ENCODE results near the gene ERG.

Gene ERG

GRCh38 chr21:38413958-38414548 is 84.2 kb downstream of the ERG start:
- H3K4me1 Mint-ChIP-seq (ENCODE audit: low read depth): no peaks in the 10 kb centered on the region
- H3K36me3 Mint-ChIP-seq: no peaks in the 10 kb centered on the region
- H3K27ac Mint-ChIP-seq: no peak overlapping the region
- peaks cover 2% of the 10 kb centered on the region for H3K27me3 Mint-ChIP-seq
- no peaks in the 10 kb centered on the region for H3K9me3 Mint-ChIP-seq (ENCODE audit: low read depth)
- no peak overlapping the region for H3K4me3 Mint-ChIP-seq

- no peaks in the 10 kb centered on the region for H3K4me1 Mint-ChIP-seq (ENCODE audit: low read depth)
- no peak overlapping the region for H3K27ac Mint-ChIP-seq
- H3K9me3 Mint-ChIP-seq (ENCODE audit: low read depth): no peaks in the 10 kb centered on the region
- H3K36me3 Mint-ChIP-seq: no peaks in the 10 kb centered on the region
- peaks cover 2% of the 10 kb centered on the region for H3K27me3 Mint-ChIP-seq
- H3K4me3 Mint-ChIP-seq: no peak overlapping the region
Observed at GRCh38 chr21:38410466-38410865, 87.8 kb downstream of the ERG start.

GRCh38 chr21:38409907-38410306 is 88.4 kb downstream of the ERG start:
- Mint-ChIP-seq H3K9me3 (ENCODE audit: low read depth) (no peaks in the 10 kb centered on the region), H3K27me3 (peaks cover 1% of the 10 kb centered on the region), H3K4me1 (ENCODE audit: low read depth) (no peaks in the 10 kb centered on the region), H3K4me3 (no peak overlapping the region), H3K36me3 (no peaks in the 10 kb centered on the region), H3K27ac (no peak overlapping the region)

GRCh38 chr21:38404177-38404576 is 94.1 kb downstream of the ERG start:
- Mint-ChIP-seq H3K4me3 (no peak overlapping the region), H3K36me3 (no peaks in the 10 kb centered on the region), H3K4me1 (ENCODE audit: low read depth) (no peaks in the 10 kb centered on the region), H3K9me3 (ENCODE audit: low read depth) (no peaks in the 10 kb centered on the region), H3K27ac (no peak overlapping the region), H3K27me3 (no peaks in the 10 kb centered on the region)

GRCh38 chr21:38402795-38403194 is 95.5 kb downstream of the ERG start:
- H3K36me3 Mint-ChIP-seq: no peaks in the 10 kb centered on the region
- H3K4me1 Mint-ChIP-seq (ENCODE audit: low read depth): no peaks in the 10 kb centered on the region
- no peak overlapping the region for H3K27ac Mint-ChIP-seq
- H3K9me3 Mint-ChIP-seq (ENCODE audit: low read depth): no peaks in the 10 kb centered on the region
- H3K4me3 Mint-ChIP-seq: no peak overlapping the region
- H3K27me3 Mint-ChIP-seq: no peaks in the 10 kb centered on the region

GRCh38 chr21:38402291-38402690 is 96.0 kb downstream of the ERG start:
- Mint-ChIP-seq H3K27ac (no peak overlapping the region), H3K9me3 (ENCODE audit: low read depth) (no peaks in the 10 kb centered on the region), H3K27me3 (no peaks in the 10 kb centered on the region), H3K4me3 (no peak overlapping the region), H3K4me1 (ENCODE audit: low read depth) (no peaks in the 10 kb centered on the region), H3K36me3 (no peaks in the 10 kb centered on the region)

GRCh38 chr21:38401191-38401926 is 96.9 kb downstream of the ERG start:
- peaks cover 3% of the 10 kb centered on the region for H3K27me3 Mint-ChIP-seq
- H3K9me3 Mint-ChIP-seq (ENCODE audit: low read depth): no peaks in the 10 kb centered on the region
- no peak overlapping the region for H3K27ac Mint-ChIP-seq
- no peaks in the 10 kb centered on the region for H3K4me1 Mint-ChIP-seq (ENCODE audit: low read depth)
- H3K36me3 Mint-ChIP-seq: no peaks in the 10 kb centered on the region
- no peak overlapping the region for H3K4me3 Mint-ChIP-seq

- peaks cover 3% of the 10 kb centered on the region for H3K27me3 Mint-ChIP-seq
- H3K27ac Mint-ChIP-seq: no peak overlapping the region
- no peaks in the 10 kb centered on the region for H3K4me1 Mint-ChIP-seq (ENCODE audit: low read depth)
- no peaks in the 10 kb centered on the region for H3K36me3 Mint-ChIP-seq
- H3K4me3 Mint-ChIP-seq: no peak overlapping the region
- H3K9me3 Mint-ChIP-seq (ENCODE audit: low read depth): no peaks in the 10 kb centered on the region
Observed at GRCh38 chr21:38400195-38400919, 97.9 kb downstream of the ERG start.

GRCh38 chr21:38399103-38399502 is 99.2 kb downstream of the ERG start:
- H3K27ac Mint-ChIP-seq: no peak overlapping the region
- H3K36me3 Mint-ChIP-seq: no peaks in the 10 kb centered on the region
- peaks cover 8% of the 10 kb centered on the region for H3K27me3 Mint-ChIP-seq
- H3K9me3 Mint-ChIP-seq (ENCODE audit: low read depth): no peaks in the 10 kb centered on the region
- no peaks in the 10 kb centered on the region for H3K4me1 Mint-ChIP-seq (ENCODE audit: low read depth)
- H3K4me3 Mint-ChIP-seq: no peak overlapping the region

GRCh38 chr21:38396325-38396724 is 102.0 kb downstream of the ERG start:
- Mint-ChIP-seq H3K27ac (no peak overlapping the region), H3K4me1 (ENCODE audit: low read depth) (no peaks in the 10 kb centered on the region), H3K4me3 (no peak overlapping the region), H3K27me3 (peaks cover 11% of the 10 kb centered on the region), H3K9me3 (ENCODE audit: low read depth) (no peaks in the 10 kb centered on the region), H3K36me3 (no peaks in the 10 kb centered on the region)

GRCh38 chr21:38395581-38395980 is 102.7 kb downstream of the ERG start:
- H3K4me1 Mint-ChIP-seq (ENCODE audit: low read depth): no peaks in the 10 kb centered on the region
- H3K36me3 Mint-ChIP-seq: no peaks in the 10 kb centered on the region
- no peak overlapping the region for H3K27ac Mint-ChIP-seq
- H3K9me3 Mint-ChIP-seq (ENCODE audit: low read depth): no peaks in the 10 kb centered on the region
- no peak overlapping the region for H3K4me3 Mint-ChIP-seq
- H3K27me3 Mint-ChIP-seq: peaks cover 11% of the 10 kb centered on the region

- Mint-ChIP-seq H3K36me3 (no peaks in the 10 kb centered on the region), H3K4me3 (no peak overlapping the region), H3K9me3 (ENCODE audit: low read depth) (no peaks in the 10 kb centered on the region), H3K27ac (no peak overlapping the region), H3K27me3 (peaks cover 11% of the 10 kb centered on the region), H3K4me1 (ENCODE audit: low read depth) (no peaks in the 10 kb centered on the region)
Observed at GRCh38 chr21:38392661-38393060, 105.6 kb downstream of the ERG start.

- no peaks in the 10 kb centered on the region for H3K9me3 Mint-ChIP-seq (ENCODE audit: low read depth)
- peaks cover 8% of the 10 kb centered on the region for H3K27me3 Mint-ChIP-seq
- H3K4me3 Mint-ChIP-seq: no peak overlapping the region
- no peaks in the 10 kb centered on the region for H3K4me1 Mint-ChIP-seq (ENCODE audit: low read depth)
- no peaks in the 10 kb centered on the region for H3K36me3 Mint-ChIP-seq
- H3K27ac Mint-ChIP-seq: no peak overlapping the region
Observed at GRCh38 chr21:38389896-38390295, 108.4 kb downstream of the ERG start.

- peaks cover 7% of the 10 kb centered on the region for H3K27me3 Mint-ChIP-seq
- H3K4me3 Mint-ChIP-seq: no peak overlapping the region
- H3K9me3 Mint-ChIP-seq (ENCODE audit: low read depth): no peaks in the 10 kb centered on the region
- H3K36me3 Mint-ChIP-seq: no peaks in the 10 kb centered on the region
- H3K27ac Mint-ChIP-seq: no peak overlapping the region
- no peaks in the 10 kb centered on the region for H3K4me1 Mint-ChIP-seq (ENCODE audit: low read depth)
Observed at GRCh38 chr21:38389354-38389676, 109.0 kb downstream of the ERG start.

- H3K9me3 Mint-ChIP-seq (ENCODE audit: low read depth): no peaks in the 10 kb centered on the region
- no peaks in the 10 kb centered on the region for H3K36me3 Mint-ChIP-seq
- H3K4me3 Mint-ChIP-seq: no peak overlapping the region
- H3K4me1 Mint-ChIP-seq (ENCODE audit: low read depth): no peaks in the 10 kb centered on the region
- H3K27ac Mint-ChIP-seq: no peak overlapping the region
- peaks cover 9% of the 10 kb centered on the region for H3K27me3 Mint-ChIP-seq
Observed at GRCh38 chr21:38388647-38389353, 109.5 kb downstream of the ERG start.
